Lower leg skin (tissue), 3 donors: ENCODE results near the gene SATL1.

Experiments
- POLR2A ChIP-seq, 2 donors: fragments of 450-650 bp; IDR thresholded peaks; one replicate each; pipeline ENCODE4 v1.6.1; 2016 to 2017; ENCODE audit warnings: antibody characterized with exemption in 2 of 2, mild to moderate bottlenecking in 1 of 2, moderate library complexity in 1 of 2
- TF ChIP-seq, protein P1 (sequence below), 3 donors: fragments of 450-650 bp; IDR thresholded peaks; one replicate each; pipeline ENCODE4 v1.5.1; 2016; ENCODE audit warnings: antibody characterized with exemption in 3 of 3, mild to moderate bottlenecking in 3 of 3, moderate library complexity in 2 of 3

DNA sequence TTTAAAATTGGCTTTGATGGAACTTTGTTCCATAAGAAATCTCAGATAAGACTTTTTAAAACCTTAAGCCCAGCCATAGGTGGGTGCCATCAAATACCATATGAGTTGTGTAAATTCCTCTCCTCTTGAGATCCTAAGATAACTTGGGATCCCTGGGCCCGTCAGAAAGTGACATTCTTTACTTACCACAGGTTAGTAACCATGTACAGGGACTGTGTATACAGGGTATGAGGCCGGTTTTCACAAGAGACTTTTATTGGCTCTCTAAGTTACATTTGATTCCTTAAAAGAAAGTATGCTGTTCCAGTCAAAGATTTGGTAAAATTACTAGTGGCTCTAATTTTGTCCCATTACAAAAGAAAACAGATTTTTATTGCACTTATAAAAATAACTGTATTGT is 129.8 kb downstream of the SATL1 start:
- TF ChIP-seq, protein P1, sequence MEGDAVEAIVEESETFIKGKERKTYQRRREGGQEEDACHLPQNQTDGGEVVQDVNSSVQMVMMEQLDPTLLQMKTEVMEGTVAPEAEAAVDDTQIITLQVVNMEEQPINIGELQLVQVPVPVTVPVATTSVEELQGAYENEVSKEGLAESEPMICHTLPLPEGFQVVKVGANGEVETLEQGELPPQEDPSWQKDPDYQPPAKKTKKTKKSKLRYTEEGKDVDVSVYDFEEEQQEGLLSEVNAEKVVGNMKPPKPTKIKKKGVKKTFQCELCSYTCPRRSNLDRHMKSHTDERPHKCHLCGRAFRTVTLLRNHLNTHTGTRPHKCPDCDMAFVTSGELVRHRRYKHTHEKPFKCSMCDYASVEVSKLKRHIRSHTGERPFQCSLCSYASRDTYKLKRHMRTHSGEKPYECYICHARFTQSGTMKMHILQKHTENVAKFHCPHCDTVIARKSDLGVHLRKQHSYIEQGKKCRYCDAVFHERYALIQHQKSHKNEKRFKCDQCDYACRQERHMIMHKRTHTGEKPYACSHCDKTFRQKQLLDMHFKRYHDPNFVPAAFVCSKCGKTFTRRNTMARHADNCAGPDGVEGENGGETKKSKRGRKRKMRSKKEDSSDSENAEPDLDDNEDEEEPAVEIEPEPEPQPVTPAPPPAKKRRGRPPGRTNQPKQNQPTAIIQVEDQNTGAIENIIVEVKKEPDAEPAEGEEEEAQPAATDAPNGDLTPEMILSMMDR (IDR thresholded peaks at IDR 0.05) = no peak
- no peak for TF ChIP-seq POLR2A (IDR thresholded peaks at IDR 0.05)
